ENCODE data around the gene RBPJL.

RBPJL gene

DNA sequence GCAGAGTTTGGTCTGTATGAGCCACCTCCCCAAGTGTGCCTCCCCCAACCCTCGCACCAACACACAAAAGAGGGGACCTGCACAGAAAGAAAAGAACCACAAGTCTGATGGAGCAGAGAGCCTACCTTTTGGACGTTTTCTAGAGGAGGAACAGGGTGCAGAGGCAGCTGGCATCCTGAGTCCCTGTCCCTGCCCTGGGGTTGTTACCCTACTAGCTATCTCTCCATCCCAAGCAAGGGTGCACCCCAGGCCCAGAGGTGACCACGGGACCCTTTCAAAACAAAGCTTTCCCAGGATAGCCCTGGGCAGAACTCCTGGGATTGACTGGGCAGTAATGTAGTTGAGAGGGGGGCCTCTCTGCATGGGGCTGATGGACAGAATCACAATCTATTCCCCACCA, 11.2 kb downstream of the RBPJL start:
- no peak for DNase-seq (ENCODE audit: low read depth in 2 of 2)

DNA sequence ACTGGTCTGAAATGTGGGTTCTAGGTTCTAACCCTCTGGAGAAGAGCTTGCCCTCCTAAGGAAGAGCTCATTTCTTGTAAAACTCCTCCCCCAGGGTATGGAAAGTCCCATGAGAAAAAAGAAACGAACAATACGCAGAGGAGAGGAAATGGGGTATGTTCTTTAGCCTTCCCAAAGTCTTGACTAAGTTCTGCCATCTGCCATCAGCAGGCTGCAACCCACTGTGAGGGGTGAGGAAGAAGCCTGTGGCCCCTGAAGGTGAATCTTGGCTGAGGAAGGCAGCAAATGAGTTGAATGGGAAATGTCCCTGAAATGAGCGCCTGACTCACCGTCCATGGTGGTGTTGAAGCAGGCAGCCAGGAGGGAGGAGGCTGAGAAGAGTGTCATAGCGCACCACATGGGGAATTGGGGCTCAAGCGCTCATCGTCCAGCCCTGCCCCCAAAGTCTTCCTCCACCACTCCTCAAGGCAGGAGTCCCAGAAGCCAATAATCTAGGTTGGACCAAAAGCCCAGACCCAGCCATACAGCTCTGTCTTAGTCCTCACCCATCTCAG, 11.8 kb downstream of the RBPJL start:
- DNase-seq (ENCODE audit: low read depth in 2 of 2): no peak

DNA sequence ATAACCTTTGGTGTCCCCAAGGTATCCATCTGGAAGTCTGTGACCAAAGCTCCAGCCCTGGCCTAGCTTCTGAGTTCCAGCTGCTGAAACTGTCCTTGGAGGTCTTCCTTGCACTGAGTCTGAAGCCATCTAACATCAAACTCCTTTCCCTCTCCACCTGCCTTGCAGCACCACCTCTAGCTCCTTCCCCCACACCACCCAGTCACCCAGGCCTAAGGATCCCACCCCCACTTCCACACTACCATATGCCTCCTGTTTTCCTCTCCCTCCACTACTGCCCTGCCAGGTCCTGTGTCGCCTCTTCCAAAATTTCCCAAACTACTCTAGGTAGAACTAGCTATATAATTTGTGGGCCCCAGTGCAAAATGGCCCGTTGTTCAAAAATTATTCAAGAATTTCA, 12.3 kb downstream of the RBPJL start:
- DNase-seq (ENCODE audit: low read depth in 2 of 2): no peak

DNA sequence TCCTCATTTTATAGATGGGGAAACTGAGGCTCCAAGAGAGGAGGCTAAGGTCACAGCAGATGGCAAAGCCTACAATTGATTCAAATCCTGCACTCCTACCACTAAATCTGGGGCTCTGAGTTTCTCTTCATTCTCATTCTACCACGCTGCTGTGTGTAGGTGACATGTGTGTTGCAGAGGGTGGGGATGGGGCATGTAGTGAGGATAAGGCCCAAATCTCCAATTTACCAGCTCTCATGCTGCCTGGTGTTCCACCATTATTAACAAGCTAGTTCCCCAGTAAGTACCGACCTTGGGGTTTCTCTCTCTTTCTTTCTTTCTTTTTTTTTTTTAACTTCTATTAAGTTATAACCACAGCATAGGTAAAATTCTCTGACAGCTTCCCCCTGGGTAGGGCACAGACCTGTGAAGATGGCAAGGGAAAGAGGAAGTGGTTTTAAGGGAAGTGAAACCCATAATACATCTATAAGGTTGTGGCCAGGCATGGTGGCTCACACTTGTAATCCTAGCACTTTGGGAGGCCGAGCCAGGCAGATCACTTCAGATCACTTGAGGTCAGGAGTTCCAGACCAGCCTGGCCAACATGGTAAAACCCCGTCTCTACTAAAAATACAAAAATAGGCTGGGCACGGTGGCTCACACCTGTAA, 14.4 kb downstream of the RBPJL start:
- no peak for DNase-seq (ENCODE audit: low read depth in 2 of 2)

DNA sequence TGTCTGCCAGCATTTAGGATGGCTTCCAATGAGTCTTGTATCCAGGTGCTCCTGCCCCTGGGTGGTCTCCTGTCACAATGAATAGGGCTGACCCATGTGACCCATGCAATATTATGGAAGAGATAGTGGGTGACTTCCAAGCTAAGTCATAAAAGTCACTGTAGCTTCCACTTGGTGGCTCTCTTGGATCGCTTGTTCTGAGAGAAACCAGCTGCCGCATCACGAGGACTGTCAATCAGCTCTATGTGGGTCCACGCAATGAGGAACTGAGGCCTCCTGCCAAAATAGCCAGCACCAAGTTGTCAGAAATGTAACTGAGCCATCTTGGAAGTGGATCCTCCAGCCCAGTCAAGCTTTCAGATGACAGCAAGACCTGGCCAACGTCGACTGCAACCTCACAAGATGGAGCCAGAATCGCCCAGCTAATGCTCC, 16.3 kb downstream of the RBPJL start:
- DNase-seq (ENCODE audit: low read depth in 2 of 2): no peak

DNA sequence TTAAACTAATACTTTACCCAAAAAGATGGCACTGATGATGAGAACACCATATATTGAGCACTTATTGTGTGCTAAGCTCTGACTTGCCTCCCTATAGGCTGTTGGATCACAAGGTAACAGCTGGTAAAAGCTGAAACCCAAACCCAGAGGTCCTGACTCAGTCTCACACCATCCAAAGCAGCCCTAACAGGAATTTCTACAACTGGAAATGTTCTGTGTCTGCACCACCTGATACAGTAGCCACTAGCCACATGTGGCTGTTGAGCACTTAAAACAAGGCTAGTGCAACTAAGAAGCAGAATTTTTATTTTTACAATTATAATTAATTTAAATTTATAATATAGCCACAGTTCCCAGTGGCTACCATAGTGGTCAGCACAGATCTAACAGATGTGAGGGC, 17.1 kb downstream of the RBPJL start:
- DNase-seq (ENCODE audit: low read depth in 2 of 2): no peak

DNA sequence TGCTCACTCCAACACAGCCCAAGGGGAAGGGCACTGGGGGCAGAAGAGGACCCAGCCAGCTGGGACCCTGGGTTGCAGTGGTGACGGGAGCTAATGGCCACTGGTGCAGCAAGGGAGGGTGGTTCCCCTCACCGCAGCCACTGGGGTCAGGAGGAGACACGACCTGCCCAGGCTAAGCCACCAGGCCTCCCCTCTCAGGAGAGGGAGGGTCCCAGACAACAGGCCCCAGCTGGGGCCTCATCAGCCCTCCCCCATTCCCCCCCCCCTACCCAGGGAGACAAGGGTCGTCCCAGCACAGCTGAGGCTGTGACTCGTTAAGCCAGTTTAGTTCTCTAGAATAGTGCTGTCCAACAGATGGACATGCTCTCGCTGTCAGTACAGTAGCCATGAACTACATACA, 18.7 kb downstream of the RBPJL start:
- no peak for DNase-seq (ENCODE audit: low read depth in 2 of 2)

DNA sequence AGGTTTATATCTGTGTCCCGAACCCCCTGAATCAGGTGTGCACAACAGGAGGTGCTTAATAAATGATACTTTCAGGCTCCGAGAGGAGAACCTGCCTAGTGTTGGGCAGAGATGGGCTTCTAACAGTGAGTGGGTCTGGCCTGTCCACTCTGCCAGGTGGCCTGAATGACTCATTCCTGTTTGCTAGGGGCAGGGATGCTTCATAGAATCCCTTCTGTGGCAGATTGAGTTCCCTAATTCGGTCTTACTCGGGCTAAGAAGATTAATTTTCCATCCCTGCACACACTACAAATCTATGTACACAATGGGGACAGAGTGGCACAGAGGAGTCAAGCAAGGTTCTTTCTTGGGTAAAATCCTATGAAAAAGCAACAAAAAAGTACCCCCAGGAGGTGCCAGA, 21.8 kb downstream of the RBPJL start:
- no peak for DNase-seq (ENCODE audit: low read depth in 2 of 2)

DNA sequence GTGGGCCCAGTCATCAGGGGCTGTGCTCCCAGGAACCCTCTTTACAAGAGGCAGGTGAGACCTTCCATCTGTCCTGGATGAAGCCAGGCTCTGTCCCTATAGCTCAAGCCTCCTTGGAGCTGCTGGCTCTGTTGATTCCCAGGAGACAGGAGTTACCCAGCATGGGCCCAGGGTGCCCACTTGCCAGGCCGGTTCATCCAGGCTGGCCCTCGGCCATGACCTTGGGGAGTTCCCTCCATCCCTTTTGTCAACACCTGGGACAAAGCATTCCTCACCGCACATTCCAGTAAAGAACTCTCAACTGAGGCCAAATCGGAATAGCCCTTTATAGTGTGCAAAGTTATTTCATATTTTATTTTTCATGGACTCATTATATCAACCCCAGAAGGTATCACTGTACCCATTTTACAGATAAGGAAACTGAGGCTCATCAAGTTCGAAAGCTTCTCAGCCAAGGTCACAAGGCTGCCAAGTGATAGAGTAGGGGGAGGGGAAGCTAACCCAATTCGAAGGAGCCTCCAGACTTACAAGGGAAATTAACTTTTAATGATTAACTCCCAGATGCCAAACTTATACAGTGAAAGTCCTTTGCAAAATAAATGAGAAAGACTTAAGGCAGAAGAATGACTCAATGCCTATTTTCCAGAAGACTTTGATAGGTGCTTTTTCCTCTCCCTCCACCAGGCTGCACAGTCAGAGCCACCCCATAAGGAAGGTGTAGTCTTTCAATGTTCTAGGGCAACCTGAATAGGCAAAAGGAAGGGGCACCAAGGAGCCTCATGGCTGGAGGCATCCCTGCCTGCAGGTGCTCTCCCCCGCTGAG, 23.1 kb downstream of the RBPJL start:
- no peak for DNase-seq (ENCODE audit: low read depth in 2 of 2)

DNA sequence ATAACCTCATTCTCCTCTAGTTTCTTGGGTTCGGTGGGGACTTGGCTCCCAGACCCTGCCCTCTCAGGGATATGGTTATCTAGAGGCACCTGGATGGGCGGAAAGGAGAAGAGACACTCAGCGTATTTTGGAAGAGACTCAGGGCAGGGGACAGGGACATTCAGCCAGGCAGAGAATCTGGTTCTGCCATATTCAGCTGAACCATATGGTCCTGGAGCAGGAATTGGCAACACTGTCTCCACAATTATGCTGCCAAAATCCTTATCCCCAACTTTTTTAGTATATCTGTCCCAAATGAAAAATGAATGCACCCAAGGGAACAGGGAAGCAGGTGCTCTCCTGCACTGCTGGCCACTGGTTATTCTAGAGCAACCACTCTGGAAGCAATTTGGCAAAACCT, 23.8 kb downstream of the RBPJL start:
- no peak for DNase-seq (ENCODE audit: low read depth in 2 of 2)

DNA sequence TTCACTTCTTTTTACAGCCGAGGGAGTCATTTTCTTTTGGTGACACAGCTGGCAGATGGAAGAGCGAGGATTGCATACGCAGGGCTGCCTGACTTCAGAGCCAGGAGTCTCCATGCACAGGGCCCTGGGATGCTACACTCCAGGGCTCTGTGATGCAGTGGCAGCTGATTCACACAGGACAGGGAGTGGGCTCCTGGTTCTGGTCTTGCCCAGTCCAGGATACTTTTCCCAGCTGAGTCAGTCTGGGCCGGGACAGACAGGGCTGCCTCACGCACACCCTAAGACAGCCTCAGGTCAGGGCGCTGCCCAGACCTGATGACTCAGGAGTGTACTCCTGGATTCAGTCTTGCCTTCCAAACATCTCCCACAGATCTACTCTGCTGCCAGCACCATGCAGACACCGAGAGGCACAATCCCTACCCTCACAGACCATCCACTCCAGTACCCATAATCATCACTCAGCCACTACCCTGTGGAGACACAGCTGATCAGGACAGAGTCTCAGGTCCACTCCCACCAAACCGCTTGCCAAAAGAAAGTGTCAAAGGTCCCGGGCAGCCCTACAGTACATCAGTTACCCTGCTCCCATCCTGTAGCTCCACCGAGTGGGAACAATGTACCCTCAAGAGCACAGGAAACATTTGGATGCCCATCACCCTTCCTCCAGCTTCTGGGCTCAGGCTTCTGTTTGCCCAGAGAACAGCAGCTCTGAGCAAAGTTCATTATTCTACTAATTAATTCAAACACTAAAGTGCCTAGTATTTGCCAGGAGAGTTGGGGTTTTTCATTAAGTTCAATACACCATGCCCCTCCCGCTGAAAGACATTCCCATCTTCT, 30.1 kb downstream of the RBPJL start:
- no peak for DNase-seq (ENCODE audit: low read depth in 2 of 2)

DNA sequence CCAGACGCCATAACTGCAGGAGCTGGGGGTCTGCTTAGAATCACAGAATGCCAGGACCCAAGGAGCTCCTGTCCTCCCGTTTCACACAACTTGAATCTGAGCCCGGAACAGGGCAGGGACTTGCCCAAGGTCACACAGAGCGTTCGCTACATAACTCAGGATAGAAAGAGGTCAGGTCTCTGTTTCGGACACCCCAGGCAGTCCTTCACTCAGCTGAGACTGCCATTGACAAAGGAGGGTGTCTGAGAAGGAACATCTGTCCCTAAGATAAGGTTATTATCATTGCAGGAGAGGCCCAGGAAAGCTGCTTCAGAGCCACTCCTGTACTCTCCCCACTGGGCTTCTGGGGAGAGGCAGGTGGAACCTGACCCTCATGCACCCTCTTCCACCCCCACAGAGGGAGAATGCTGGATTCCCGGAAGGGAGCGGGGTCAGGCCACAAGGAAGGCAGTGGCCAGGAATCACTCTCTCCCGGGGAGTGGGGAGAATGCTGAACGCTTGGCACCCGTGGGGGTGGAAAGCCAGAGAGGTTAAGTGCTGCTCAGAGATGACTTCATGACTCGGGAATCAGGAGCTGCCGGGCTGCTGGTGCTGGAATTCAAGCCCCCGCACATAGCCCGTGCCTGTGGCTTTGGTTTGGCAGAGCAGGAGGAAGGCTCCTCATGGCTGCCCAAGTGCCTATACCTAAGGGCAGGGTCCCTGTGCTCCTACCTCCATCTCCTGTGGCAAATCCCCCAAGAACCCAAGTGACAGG, 30.9 kb downstream of the RBPJL start:
- no peak for DNase-seq (ENCODE audit: low read depth in 2 of 2)

DNA sequence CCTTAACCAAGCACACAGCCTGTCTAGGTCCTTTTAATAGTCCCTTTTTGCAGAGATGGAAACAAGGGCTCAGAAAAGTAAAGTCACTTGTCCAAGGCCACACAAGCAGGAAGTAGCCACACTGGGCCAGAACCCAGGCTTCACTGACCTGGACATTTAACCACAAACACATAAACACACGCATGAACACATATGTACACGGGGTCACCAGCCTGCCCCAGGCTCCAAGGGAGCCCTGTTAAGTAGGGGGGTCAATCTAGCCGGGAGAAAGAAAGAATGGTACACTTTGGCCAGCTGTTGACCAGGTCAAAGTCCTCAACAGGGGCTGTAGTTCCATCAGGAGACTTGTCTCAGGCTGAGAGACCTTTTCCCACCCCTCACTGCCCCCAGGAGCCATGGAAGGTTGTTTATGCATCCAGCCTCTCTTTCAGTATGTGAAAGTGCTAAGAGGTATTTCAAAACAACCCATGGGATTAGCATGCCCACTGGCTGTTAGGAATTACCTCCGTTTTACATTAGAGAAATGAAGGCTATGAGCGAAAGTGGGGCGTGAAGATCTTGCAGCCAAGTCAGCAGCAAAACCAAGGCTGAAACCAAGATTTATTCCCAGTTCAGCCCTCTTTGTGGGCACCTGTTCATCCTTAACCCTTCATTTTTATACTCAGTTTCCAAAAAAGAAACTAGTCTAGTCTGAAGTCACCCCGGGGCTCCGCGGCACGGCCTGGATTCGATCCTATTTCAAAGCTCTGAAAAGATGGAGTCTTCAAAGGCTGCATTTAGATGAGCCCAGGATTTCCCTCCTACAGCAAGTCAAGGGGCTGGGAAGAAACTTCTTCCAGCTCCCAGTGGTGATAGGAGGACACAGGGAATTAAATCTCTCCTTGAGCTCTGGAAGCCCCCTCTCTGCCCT, 31.7 kb downstream of the RBPJL start:
- DNase-seq (ENCODE audit: low read depth in 2 of 2): no peak

DNA sequence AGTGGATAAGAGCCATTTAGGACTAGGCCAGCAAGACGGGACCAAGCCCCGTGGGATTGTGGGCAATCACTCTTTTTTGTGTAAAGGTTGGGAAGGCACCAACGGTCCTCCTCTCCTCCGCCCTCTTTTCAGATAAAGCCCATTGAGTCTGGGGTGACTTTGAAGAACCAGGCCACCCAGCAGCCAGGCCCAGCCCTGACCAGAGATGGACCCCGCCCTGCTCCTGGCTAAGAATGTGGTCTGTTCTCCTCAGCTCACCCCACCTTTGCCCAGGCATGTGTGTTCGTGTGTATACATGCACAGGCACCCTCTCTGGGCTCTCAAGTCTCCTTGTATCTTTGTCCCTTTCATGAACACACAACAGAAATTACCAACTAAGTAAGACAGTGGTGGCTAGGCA, 32.4 kb downstream of the RBPJL start:
- DNase-seq (ENCODE audit: low read depth in 2 of 2): no peak

DNA sequence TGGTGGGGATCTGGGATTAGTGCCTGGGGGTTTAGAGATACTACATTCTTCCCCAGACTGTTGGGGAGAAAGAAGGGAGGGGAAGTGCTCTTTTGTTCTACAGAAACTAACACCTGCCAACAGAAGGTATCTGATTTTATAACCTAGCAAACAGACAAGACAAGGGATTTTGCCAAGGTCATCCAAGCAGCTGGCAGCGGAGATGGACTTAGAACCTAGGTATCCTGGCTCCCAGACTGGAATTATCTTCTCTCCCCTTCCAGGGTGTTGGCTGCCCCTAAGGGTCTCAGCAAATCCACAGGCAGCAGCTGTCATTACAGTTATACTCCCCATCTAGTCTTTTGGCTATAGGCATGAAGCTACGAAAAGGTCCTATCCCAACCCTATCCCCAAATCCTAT, 33.2 kb downstream of the RBPJL start:
- no peak for DNase-seq (ENCODE audit: low read depth in 2 of 2)

DNA sequence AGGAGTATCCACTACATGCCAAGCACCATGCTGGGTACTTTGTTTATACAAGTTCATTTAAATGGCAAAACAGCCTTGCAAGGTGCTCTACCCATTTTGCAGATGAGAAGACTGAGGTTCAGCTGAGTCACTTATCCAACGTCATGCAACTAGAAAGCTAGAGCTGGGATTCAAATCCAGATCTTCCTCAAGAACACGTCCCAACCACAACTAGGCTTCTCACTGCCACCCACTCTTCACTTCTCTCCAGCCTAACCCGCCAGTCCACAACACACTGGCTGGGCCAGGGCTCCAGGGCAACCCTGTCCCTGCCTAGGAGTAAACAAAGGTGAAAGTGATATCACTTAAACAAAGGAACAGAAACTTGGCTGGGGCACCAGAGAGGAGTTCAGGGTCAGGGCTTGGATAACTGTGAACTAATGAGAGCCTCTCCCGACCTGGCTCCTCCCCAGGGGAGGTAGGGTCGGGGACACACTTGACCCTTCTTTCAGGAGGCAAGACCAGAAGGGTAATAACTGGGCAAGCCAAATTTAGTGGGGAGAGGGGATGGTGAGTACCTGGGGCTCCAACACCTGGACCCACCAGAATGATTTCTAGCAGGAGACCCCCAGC, 33.7 kb downstream of the RBPJL start:
- no peak for DNase-seq (ENCODE audit: low read depth in 2 of 2)

DNA sequence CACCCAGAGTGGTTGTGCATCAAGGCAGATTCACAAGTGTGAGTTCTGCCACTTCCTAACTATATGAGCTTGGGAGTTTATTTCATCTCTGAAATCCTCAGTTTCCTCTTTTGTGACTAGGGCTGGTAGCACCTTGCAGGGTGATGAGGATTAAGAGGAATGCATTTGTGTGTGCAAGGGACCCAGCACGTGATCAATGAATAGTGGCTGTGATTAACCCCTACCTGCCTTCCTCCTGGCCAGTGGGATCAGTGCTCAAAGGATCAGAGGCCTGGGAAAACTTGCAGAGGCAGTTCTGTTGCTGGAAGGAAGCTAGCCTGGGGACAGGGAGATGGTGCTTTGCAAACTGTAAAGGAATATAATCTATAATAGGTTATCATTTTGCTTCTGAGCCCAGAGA, 34.3 kb downstream of the RBPJL start:
- no peak for DNase-seq (ENCODE audit: low read depth in 2 of 2)

DNA sequence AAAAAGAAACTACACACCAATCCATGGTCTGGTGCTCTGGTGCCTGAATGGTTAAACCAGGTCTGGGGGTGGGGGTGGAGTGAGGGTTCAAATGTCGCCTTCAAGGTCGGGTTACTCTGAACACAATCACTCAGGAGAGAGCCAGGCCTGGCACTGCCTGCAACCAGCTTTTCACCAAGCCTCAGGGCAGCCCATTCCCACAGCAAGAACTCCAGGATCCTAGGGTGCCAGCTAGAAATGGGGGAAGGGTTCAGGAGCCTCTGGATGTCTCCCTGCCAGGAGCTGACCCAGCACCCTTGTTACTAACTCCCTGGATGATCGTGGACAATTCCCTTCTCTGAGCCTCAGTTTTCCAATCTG, 34.9 kb downstream of the RBPJL start:
- DNase-seq (ENCODE audit: low read depth in 2 of 2): no peak

DNA sequence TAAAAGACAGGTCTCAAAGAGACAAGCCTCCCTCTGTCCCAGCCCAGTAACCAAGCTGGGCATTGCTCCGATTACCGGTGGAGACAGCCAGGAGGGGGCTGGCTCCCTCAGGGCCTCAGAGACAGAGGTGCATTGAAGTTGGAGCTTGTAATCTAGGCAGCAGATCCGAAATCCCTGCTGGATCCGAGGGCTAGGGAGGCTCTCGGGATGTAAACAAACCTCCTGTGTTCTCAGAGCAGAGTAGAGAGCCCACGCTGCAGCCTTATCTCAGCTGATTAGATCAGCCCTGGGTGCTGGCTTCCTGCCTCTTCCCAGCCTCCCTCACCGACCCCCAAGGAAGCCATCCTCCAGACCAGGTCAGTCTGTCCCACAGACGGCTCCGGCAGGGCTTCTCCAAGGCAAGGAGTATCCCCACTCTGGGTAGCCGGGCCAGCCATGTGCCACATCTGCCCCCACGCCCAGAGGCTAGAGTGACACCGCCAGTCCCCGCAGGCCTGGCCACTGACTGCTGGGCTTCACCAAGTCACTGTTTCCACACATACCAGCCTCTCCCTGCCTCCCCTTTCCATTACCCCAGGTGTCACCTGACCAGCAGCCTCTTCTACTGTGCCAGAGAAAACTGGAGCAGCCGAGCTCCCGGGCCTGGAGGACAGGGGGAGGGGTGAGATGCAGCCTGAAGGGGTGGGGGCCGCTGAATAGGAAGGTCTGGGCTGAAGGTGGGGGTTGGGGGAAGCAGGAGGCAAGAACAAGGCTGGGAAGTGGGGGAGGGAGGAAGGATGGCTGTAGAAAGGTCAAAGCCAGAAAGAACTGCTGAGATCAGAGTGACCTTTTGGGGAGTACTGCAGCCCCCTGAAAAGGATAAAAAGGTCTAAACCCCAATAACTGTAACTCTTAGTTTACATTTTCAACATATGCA, 35.6 kb downstream of the RBPJL start:
- no peak for DNase-seq (ENCODE audit: low read depth in 2 of 2)

All from stimulated activated CD4-positive, alpha-beta T cell treated with anti-CD3 and anti-CD28 coated beads, Interleukin-15, amount 100 ng/mL, for 48 hours (primary cell).